Measurements from ENCODE around the gene NDUFC2.
"Not testable (repeated sequence)": the region's sequence is repeated elsewhere in the genome, so short reads cannot be mapped to it uniquely, and the experiment has no call there.

NDUFC2 gene

DNA sequence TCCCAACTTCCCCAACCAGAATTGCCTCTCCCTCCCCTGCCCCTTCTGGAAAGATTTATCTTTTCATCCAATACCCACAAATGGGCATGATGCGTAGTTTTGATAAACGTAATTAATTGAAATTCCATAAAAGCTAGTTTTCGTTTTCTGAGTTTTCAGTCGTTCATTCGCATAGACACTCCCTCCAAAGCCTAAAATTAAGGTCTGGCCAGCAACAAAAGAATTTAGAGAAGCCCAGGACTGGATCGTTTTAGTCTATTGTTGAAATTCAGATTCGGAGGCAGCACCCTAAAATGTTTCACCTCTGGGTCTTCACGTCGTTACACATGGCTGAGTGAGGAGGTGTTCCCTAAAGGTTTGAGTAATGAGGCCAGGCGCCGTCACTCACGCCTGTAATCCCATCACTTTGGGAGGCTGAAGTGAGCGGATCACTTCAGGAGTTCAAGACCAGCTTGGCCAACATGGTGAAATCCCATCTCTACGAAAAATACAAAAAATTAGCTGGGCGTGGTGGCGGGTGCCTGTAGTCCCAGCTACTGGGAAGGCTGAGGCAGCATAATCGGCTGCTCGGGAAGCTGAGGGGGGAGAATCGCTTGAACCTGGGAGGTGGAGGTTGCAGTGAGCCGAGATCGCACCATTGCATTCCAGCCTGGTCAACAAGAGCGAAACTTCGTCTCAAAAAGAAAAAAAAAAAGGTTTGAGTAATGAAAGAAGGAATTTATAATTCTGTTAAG lies 589 bp upstream of the NDUFC2 start:
- DNase-seq (ENCODE audit: low spot score), result no peak

DNA sequence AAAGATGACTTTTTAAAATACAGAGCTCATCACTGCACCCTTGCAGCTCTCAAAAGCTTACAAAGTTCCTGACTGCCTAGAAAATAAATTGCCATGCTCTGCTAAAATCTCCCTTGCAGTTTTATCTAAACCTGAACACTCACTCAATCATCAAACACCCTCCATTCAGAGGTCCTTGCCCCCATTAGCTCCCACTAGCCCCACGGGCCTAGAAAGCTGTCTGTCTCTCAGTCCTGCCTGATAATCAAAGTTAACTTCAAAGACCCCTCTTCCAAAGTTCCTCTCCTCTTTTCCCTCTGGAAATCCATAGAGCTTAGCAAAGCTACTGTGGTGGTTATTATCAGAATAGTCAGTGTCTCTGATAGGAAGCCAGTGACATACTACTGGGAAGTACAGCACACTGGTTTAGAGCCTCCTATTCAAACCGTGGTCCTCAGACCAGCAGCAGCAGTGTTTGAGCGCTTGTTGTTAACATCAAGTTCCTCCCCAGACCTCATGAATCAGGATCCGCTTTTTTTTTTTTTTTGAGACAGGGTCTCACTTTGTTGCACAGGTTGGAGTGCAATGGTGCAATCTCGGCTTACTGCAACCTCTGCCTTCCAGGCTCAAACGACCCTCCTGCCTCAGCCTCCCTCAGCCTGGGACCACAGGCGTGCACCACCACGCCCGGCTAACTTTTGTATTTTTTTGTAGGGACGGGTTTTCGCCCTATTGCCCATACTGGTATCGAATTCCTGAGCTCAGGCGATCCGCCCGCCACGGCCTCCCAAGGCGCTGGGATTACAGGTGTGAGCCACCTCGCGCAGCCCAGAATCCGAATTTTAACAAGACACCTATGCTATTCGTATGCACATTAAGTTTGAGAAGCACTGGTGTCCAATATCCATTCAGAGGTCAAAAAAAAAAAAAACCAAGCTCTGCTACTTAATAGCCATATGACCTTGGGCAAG lies 1.2 kb downstream of the NDUFC2 start:
- no peak for DNase-seq (ENCODE audit: low spot score)

DNA sequence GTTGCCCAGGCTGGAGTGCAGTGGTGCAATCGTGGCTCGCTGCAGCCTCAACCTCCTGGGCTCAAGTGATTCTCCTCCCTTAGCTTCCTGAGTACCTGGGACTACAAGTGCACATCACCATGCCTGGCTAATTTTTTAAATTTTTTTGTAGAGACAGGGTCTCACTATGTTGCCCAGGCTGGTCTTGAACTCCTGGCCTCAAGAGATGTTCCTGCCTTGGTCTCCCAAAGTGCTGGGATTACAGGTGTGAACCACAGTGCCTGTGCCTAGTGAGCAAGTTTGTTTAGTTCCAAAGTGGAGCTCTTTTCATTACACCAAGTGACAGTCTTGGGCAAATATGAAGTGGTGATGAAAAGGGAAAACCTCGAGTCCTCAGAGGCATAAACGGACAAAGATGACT lies 2.1 kb downstream of the NDUFC2 start:
- DNase-seq (ENCODE audit: low spot score), result not testable (repeated sequence)

DNA sequence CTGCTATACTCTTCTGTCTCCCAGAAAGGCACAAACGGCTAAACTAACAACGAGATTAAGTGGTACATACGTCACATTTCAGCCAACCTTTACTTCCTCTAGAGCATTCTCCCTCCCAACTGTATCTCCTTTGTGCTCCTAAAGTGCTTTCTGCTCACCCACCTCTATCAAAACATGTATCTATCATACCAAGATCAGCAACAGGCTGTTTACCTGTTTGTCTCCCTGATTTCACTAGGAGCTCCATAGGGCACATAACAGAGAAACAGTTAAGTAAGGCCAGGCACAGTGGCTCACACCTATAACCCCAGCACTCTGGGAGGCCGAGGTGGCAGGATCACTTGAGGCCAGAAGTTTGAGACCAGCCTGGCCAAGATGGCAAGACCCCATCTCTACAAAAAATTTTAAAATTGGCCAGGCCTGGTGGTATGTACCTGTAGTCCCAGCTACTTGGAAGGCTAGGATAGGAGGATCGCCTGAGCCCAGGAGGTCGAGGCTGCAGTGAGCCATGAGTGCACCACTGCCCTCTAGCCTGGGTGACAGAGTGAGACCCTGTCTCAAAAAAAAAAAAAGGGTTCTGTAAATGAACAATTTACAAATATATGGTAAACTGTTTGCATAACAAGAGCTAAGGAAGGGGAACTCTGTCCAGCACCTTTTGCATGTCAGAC lies 2.8 kb downstream of the NDUFC2 start:
- no peak for DNase-seq (ENCODE audit: low spot score)

DNA sequence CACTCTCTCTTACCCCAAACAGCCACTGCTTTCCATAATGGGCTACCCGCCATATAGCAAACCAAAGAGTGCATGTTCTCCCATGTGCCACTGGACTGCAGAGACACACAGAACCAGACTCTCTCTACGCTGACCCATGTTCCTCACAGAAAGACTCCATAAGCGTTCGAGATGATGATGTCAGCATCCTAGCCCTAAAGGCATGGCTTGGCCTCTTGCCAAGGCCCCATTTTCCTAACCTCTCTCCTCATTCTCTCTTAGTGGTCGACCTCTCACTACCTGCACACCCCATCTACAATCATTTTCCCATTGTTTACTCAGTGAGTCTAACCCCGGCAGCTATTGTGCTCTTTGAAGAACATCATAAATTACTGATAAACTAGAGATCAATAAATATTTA lies 4.9 kb downstream of the NDUFC2 start:
- no peak for DNase-seq (ENCODE audit: low spot score)

DNA sequence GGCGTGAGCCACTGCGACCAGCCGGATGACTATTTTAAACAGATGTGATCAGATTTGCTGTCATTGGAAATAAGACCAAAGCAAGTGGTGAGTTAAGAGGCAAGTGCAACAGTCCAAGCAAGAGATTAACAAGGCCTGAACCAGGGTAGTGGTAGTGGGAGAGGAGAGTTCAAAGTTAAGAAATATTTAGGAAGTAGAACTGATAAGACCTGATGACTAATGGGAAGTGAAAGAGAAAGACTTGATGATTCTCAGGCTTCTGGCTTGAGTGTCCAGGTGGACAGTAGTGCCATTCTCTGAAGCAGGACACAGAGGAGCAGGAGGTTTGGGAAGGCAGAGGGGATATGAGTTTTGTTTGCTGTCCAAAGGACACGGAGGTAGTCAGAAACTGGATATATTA lies 7.2 kb downstream of the NDUFC2 start:
- DNase-seq (ENCODE audit: low spot score), result no peak

DNA sequence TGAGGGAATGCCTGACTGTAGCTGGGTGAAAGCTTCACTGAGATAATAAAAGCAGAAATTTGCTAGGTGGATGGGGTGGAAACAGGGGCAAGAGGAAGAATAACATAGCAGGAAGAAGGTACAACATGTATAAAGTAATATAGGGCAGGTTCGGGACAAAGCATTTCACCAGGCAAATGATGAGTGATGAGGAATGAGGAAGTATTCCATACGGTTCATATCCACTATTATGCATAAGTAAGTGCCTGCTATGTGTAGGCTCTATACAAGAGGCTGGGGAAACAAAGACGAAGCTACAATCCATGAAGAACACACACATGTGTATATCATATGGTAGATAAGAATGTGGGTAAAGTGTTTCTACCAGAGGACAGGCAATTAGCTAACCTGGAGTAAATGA lies 7.9 kb downstream of the NDUFC2 start:
- DNase-seq (ENCODE audit: low spot score), result no peak

DNA sequence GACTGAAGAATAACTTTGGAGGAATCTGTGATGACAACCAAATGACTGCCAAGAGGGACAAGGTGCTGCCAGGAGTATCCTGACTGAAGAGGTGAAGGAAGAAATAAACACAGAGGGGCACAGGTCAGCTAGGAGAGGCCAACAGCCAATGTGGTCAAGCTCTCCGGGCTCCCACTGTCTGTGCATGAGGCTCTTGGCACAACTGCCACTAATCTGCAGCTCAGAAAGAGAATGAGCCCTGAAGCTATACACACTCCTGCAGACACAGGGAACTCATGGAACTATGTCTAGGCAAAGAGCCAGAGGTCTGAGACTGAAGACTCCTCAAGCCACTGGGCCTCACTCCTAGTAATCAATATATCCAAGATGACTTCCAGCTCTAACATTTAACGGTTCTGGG lies 9.0 kb downstream of the NDUFC2 start:
- no peak for DNase-seq (ENCODE audit: low spot score)

DNA sequence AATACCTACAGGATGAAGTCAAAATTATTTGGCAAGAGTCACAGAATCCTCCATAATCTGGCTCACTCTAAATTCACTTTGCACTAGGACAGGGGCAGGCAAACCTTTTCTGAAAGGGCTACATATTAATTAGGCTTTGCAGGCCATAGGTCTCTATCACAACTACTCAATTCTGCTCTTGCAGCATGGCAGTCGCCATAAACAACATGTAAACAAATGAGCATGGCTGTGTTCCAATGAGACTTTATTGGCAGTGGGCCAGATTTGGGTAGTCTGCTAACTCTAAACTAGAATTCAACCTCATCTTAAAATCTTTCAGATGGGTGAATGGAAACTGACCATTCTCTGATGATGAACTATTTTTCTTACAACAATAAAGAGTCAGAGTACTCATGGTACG lies 10.2 kb downstream of the NDUFC2 start:
- DNase-seq (ENCODE audit: low spot score), result no peak

DNA sequence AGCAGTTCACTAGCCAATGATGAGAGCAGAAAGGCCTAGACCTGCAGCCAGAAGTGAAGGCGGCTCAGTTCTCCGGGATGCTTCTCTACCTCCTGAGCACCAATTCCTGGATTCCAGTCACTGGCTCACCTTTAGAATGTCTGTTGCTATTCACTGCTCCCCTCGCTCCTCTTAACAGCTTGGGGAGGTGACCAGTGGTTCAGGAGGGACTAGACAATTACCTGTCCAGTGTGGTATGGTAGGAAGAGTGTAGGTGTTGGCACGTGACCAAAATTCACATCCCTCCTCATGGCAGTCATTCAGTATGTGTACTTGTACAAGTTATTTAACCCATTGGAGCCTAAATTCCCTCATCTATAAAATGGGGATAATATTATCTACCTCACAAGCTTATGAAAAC lies 12.0 kb downstream of the NDUFC2 start:
- no peak for DNase-seq (ENCODE audit: low spot score)

DNA sequence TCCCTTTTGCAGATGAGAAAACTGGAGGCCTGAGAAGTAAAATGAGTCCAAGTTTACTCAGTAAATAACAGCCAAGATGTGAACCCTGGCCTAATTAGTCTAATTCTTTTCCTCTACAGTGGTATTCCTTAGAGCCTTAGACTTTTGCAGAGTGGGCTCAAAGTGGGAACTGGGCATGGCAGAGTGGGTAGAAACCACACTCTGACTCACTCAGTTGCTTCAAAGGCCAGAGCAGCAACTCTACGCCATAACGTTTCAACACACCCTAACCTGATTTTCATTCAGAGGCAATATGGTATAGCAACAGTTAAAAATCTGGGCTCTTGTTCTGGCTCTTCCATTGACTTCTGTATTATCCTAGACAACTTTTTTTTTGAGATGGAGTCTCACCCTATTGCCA lies 13.2 kb downstream of the NDUFC2 start:
- no peak for DNase-seq (ENCODE audit: low spot score)

DNA sequence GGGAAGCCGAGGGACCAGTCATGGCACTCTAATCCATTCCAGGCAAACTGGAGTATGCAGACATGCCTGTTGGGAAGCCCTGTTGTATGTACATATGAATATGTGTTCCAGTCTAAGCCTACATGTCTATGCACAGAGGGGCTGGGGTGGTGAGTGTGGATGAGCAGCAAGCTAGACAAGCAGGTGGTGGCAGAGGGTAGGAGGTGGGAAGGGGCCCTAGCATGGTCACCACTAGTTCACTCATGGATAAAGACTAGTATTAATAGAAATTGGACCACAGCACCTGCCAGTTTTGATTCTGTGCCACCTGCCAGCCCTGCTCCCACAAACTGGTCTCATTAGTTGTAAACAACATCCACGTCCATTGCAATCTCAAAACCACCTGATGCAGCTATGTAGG lies 14.5 kb downstream of the NDUFC2 start:
- DNase-seq (ENCODE audit: low spot score), result no peak

DNA sequence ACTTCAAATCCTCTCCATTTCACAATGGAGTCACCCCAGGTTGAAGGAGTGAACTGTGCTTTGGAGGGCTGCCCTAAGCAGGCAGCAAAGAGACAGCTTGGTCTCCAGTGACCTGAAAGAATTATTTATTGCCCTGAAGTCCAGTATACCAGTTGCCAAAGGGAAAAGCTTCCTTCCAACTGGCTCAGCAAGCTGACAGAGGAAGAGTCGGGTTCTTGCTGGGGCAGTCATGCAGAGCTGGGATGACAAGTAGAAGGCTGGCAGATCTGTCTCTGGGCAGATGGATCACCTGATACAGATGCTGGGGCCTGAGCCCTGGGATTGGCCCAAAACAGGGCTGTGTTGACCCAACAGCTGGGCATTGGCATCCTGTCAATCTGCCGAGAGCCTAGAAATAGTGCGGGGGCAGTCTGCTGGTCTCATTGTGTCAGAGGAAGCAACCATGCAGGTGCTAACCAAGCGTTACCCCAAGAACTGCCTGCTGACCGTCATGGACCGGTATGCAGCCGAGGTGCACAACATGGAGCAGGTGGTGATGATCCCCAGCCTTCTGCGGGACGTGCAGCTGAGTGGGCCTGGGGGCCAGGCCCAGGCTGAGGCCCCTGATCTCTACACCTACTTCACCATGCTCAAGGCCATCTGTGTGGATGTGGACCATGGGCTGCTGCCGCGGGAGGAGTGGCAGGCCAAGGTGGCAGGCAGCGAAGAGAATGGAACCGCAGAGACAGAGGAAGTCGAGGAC lies 16.1 kb downstream of the NDUFC2 start, which contains the start of gene THRSP:
Gene THRSP, plus strand, starts transcription at position 422 of the 742 bp plus-strand sequence. Its CDS starts 21 bp downstream, at position 443.
- no peak for DNase-seq (ENCODE audit: low spot score)

DNA sequence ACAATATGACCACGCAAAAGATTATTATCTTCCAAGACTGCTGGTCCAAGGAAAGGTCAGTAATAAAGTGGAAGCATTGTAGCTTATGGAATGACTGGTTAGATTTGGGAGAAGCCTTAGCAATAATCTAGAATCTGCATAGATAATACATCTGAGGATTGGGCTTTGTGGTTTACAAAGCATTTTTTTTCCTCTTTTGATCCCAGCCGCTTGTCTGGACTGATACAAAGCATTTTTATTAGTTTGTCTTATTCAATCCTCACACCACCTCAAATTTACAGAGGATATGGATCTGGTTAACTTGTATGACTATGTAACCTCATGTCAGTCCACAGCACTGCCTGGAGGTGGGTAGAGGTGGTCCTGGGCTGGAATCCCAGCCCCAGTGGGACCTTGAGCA lies 17.0 kb downstream of the NDUFC2 start:
- DNase-seq (ENCODE audit: low spot score), result no peak

DNA sequence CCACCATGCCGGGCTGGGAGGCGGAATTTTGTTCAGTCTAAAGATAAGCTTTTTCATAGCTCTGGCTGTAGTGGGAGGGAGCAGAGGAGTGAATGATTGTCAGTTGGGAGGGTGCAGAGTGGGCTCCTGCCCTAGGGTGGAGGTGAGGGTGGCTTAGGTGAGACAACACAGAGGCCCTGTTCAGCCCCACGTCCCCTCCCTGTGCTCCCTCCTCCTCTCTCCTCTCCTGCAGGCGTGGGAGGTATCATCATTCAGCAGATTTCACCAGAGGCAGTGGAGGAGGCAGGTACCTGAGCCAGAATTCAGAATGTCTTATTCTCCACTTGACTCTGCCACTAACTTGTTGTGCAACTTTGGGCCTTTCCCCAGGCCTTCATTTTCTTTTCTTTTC lies 17.7 kb downstream of the NDUFC2 start:
- no peak for DNase-seq (ENCODE audit: low spot score)

DNA sequence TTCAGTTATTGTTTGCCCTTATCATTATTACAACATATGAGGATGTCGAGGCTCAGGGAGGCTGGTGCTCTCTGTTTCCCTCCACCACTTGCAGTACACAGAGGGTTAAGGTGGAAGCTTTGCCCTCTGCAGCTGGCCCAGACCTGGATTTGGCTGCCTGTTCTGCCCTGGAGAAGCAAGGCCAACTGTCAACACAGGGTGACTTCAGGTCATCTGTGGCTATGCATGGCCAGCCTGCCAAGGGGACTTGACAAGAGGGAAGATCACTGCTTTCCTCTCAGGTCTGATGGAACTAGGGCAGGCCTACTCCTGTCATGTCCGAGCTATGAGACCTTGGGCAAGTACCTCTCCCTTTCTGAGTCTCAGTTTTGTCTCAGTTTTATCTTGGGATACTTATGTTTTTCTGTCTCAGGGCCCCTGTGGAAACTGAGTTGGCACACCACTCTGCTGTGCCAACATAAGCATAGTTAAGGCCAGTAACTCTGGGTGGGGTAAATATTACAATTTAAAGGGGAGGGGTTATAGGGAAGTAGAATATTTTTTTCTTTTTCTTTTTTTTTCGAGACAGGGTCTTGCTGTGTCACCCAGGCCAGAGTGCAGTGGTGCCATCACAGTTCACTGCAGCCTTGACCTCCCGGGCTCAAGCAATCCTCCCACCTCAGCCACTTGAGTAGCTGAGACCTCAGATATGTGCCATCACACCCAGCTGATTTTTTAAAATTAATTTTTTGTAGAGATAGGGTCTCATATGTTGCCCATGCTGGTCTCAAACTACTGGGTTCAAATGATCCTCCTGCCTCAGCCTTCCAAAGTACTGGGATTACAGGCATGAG lies 18.4 kb downstream of the NDUFC2 start:
- no peak for DNase-seq (ENCODE audit: low spot score)

DNA sequence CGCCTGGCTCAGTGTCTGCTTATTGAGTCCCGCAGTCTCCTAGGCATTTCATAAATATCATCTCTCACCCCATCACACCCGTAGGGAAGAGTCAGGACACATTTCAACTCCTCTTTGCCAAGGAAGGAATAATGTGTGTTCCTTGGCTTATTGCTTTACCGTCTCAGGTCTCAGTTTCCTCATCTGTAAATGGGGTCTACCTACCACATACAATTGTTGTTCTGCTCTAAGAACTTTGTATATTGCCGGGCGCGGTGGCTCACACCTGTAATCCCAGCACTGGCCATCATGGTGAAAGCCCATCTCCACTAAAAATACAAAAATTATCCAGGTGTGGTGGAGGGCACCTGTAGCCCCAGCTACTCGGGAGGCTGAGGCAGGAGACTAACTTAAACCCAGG lies 19.1 kb downstream of the NDUFC2 start:
- DNase-seq (ENCODE audit: low spot score), result no peak

DNA sequence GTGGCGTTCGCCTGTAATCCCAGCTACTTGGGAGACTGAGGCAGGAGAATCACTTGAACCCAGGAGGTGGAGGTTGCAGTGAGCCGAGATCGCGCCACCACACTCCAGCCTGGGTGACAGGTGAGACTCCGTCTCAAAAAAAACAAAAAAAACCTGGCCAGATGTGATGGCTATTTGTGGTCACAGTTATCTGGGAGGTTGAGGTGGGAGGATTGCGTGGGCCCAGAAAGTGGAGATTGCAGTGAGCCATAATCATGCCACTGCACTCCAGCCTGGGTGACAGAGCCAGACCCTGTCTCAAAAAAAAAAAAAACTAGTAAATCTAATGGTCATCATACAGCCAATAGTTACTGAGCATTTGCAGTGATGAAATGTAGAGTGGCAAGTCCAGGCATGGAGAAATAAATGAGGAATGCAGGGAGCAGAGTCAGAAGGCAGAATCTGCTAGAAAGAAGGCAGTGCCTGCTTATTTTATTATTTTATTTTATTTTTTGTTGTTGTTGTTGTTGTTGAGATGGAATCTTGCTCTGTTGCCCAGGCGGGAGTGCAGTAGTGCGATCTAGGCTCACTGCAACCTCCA lies 19.8 kb downstream of the NDUFC2 start:
- DNase-seq (ENCODE audit: low spot score), result not testable (repeated sequence)

DNA sequence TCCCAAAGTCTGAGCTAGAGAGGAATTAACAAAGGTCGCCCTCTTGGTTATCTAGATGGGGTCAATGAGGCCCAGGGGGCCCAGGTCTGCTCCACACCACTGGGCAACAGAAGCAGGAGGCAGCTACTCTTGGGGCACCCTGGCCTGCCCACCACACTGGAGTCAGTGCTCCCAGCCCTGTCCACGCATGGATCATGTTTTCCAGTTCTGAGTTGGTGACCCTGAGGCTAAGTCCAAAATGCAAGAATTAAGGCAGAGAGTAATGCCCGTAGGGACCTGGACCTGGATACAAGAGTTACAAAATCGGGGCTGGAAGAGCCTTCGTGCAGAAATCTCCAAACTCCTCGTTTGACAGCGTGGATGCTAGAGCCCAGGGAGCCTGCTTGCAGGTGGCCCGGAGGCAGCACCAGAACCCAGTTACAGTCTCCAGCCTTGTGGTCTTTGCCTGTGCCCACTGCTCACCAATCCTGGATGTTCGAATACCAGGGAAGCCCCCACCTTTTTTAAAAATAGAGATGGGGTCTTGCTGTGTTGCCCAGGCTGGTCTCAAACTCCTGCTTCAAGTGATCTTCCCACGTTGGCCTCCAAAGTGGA lies 22.1 kb downstream of the NDUFC2 start:
- DNase-seq (ENCODE audit: low spot score), result no peak

DNA sequence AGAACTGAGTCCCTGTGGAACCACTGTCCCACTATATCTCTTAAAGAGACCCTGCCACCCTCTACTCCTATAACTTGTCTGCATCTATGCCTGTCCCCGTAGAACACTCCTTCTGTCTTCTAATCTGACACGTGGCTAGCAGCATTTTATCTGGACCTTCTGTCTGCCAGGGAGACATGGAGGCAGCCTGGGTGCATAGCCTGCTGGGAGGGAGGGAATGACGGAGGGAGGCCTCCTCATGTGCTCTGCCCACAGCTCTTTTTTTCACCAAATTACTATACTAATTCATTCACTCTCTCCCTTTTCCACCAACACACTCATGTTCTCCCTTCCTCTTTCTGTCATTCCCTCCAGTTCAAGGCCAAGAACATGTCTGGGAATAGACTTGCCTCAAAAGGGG lies 23.6 kb downstream of the NDUFC2 start:
- no peak for DNase-seq (ENCODE audit: low spot score)

All from CD4-positive, alpha-beta T cell treated with Interleukin-2 at 100 ng/mL for 4 hours (primary cell).